NB4 (cell line): ENCODE measurements around the gene GARNL3.

ENCODE experiments used
- DNase-seq: peaks from one replicate; pipeline ENCODE4 v3.0.0; 2010; ENCODE audit warnings: low read depth
- H3K4me3 ChIP-seq: one replicate; pipeline ENCODE4 v1.5.1; 2011; ENCODE audit warnings: mild to moderate bottlenecking, low read depth, low read length, moderate library complexity
- CTCF ChIP-seq: IDR thresholded peaks from one replicate; pipeline ENCODE4 v1.5.1; 2012; ENCODE audit warnings: low read depth, low read length
- MAX ChIP-seq: IDR thresholded peaks from 2 replicates; pipeline ENCODE4 v1.6.1; 2011; ENCODE audit warnings: low read depth, low read length
- MYC ChIP-seq: IDR thresholded peaks from 2 replicates; pipeline ENCODE4 v1.6.1; 2011; ENCODE audit warnings: low read depth, low read length
- POLR2A ChIP-seq: IDR thresholded peaks from 2 replicates; pipeline ENCODE4 v1.6.1; 2011; ENCODE audit warnings: mild to moderate bottlenecking; ENCODE audit not compliant: insufficient read length; ENCODE audit errors: extremely low read depth

The GARNL3 gene

GRCh38 chr9:127358023-127358535, 93.5 kb downstream of the GARNL3 start:
- no peak for TF ChIP-seq CTCF
- TF ChIP-seq MAX = no peak
- TF ChIP-seq MYC = no peak
- TF ChIP-seq POLR2A = no peak
- peak; percentile 25 for DNase-seq
- H3K4me3 ChIP-seq = no peak overlapping the region

- no peak for DNase-seq
- TF ChIP-seq MAX (no peak), POLR2A (no peak), MYC (no peak), CTCF (no peak)
- no peak overlapping the region for H3K4me3 ChIP-seq
These were observed 94.2 kb downstream of the GARNL3 start for GRCh38 chr9:127358770-127359169.

- H3K4me3 ChIP-seq = no peak overlapping the region
- TF ChIP-seq MAX (no peak), MYC (no peak), CTCF (no peak), POLR2A (no peak)
- DNase-seq = no peak
These were observed 95.7 kb downstream of the GARNL3 start for GRCh38 chr9:127360250-127360649.

GRCh38 chr9:127360829-127361228, 96.3 kb downstream of the GARNL3 start:
- H3K4me3 ChIP-seq = no peak overlapping the region
- peak; percentile 56 for DNase-seq
- TF ChIP-seq MYC (no peak), CTCF (peak; percentile 22)

GRCh38 chr9:127361561-127361960, 97.0 kb downstream of the GARNL3 start:
- TF ChIP-seq CTCF = no peak
- no peak for TF ChIP-seq MAX
- no peak for TF ChIP-seq POLR2A
- no peak for TF ChIP-seq MYC
- no peak overlapping the region for H3K4me3 ChIP-seq
- peak; percentile 69 for DNase-seq

- H3K4me3 ChIP-seq = no peak overlapping the region
- TF ChIP-seq MYC (no peak), CTCF (no peak), MAX (no peak), POLR2A (no peak)
- no peak for DNase-seq
These were observed 98.3 kb downstream of the GARNL3 start for GRCh38 chr9:127362829-127363228.
